Thymus (tissue), 11 donors: Measurements from ENCODE around the gene DPYD. TPM values are rescaled to one million over a fixed set of nuclear protein-coding genes. Genes with fewer than 3 reads are reported as not detected.

Experiments
- DNase-seq, 9 donors: peaks; one replicate each; pipeline ENCODE4 v3.0.0-alpha.2; 2013; ENCODE audit warnings: low spot score in 9 of 9, low read depth in 6 of 9, missing footprints in 1 of 9
- H3K27ac ChIP-seq, 2 donors: one replicate each; pipeline ENCODE4 v1.5.1; 2013; ENCODE audit warnings: control low read depth in 1 of 2, low read depth in 1 of 2, low read length in 1 of 2, mild to moderate bottlenecking in 1 of 2, moderate library complexity in 1 of 2
- H3K27me3 ChIP-seq, 2 donors: one replicate each; pipeline ENCODE4 v1.5.1; 2013; ENCODE audit warnings: low read length in 1 of 2; ENCODE audit not compliant: control insufficient read depth in 2 of 2, insufficient read depth in 1 of 2
- H3K36me3 ChIP-seq, 2 donors: one replicate each; pipeline ENCODE4 v1.5.1; 2013; ENCODE audit warnings: low read length in 1 of 2, mild to moderate bottlenecking in 1 of 2, moderate library complexity in 1 of 2; ENCODE audit not compliant: control insufficient read depth in 2 of 2, insufficient read depth in 2 of 2
- H3K4me1 ChIP-seq, 2 donors: one replicate each; pipeline ENCODE4 v1.5.1; 2013; ENCODE audit warnings: low read length in 2 of 2; ENCODE audit not compliant: control insufficient read depth in 2 of 2, insufficient read depth in 2 of 2
- H3K4me3 ChIP-seq, 2 donors: one replicate each; pipeline ENCODE4 v1.5.1; 2013; ENCODE audit warnings: low read length in 2 of 2, control low read depth in 1 of 2, mild to moderate bottlenecking in 1 of 2
- H3K9me3 ChIP-seq, 2 donors: one replicate each; pipeline ENCODE4 v1.5.1; 2013; ENCODE audit warnings: low read length in 1 of 2, mild to moderate bottlenecking in 1 of 2; ENCODE audit not compliant: control insufficient read depth in 2 of 2, insufficient read depth in 1 of 2
- WGBS: extraction: QIAGEN DNeasy Blood & Tissue Kit; methylation state at CpG from one replicate; pipeline ENCODE4 v1.1.7; 2013; 5-methylcytosine and 5-hydroxymethylcytosine counted together
- polyA plus RNA-seq: library from polyadenylated mRNA; stranded (reverse); fragments of 200-250 nt; gene quantifications from one replicate; pipeline ENCODE4 v1.2.3, GENCODE V29; 2013
- total RNA-seq: library from RNA; stranded (reverse); fragments of 120-200 nt; gene quantifications from one replicate; pipeline ENCODE4 v1.2.4, GENCODE V29; 2013
- donor health status: healthy.

The DPYD gene
- total and polyA plus RNA-seq, 2 donors = 13.1 to 29.4 TPM

DNA sequence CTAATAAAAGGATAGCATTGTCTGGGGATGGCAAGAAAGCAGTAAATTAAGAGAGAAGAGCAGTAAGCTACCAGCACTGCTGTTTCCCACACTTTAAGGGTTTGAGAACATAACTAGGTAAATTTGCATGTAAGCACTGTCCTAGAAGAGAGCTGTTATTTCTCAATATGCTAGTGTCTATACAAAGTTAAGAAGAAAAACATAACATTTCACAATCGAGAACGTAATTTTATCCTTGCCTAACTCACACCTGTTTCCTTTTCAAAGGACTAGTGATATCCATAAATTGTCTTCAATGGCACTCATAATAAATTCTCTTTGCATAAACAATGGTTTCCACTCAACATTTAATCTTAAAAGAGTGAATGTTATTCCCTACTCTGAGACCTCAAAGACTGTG is 623.2 kb downstream of the DPYD start:
- H3K27me3 ChIP-seq = no peaks in the 10 kb centered on the region
- no peak for DNase-seq
- WGBS = 92% methylated on average over 2 of the region's 2 CpGs
- no peaks in the 10 kb centered on the region for H3K4me1 ChIP-seq
- no peak overlapping the region for H3K4me3 ChIP-seq
- no peaks in the 10 kb centered on the region for H3K9me3 ChIP-seq
- H3K27ac ChIP-seq = no peak overlapping the region
- no peaks in the 10 kb centered on the region for H3K36me3 ChIP-seq

DNA sequence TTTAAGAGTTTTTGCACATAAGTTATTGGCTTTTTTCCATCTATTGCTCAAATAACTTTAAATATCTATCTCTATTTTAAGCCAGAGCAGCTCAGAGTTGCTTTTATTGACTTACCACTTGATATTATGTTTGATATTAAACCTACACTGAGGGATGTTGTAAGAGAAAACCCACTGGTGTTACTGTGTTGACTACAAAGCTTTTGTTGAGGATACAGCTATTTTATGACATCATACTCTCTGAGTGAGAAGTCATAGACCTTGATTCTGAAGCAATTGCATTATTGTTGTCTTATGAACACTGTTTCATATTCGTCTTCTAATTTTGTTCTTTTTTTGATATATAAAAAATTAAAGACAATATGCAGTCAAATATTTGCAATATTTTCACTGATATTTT is 638.9 kb downstream of the DPYD start:
- Histone ChIP-seq H3K4me1 (no peaks in the 10 kb centered on the region), H3K4me3 (no peak overlapping the region), H3K27ac (no peak overlapping the region), H3K9me3 (no peaks in the 10 kb centered on the region), H3K36me3 (no peaks in the 10 kb centered on the region), H3K27me3 (no peaks in the 10 kb centered on the region)
- WGBS = 95% methylated on average over 1 of the region's 1 CpG
- no peak for DNase-seq

DNA sequence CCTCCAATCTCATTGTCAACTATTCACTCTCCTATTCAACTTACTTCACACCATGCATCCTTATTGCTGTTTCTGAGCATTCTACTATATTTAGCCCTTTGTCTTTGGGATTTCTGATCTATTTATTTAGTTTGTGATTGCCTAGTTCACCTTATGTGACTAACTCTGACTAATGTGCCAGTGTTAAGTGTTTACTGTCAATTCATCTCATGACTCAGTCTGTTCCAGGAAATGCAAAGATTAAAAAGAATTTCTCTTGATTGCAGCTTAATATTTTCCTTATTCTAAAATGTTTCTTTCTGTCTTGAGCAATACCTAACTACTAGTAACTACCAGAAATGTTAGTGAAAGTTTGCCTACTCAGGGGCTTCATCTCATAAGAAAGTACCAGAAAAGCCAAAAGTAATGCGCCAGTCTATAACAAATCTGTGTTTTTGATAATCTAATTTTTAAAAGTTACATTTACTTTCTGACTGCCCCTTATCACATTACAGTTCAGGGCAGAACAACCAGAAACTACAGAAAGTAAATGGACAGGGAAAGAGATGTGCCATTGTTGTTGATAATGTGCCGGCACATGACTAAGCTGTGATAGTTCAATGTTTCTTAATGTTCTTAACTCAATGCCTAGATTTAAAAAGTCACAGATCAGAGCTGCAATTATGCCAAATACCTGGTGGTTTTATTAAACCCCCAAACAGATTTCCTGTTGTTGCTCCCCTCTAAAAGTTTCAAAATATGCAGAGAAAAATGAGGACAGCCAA is 642.8 kb downstream of the DPYD start:
- no peak for DNase-seq
- Histone ChIP-seq H3K4me1 (no peaks in the 10 kb centered on the region), H3K4me3 (no peak overlapping the region), H3K36me3 (no peaks in the 10 kb centered on the region), H3K27me3 (no peaks in the 10 kb centered on the region), H3K27ac (no peak overlapping the region), H3K9me3 (no peaks in the 10 kb centered on the region)
- WGBS = 98% methylated on average over 2 of the region's 2 CpGs

DNA sequence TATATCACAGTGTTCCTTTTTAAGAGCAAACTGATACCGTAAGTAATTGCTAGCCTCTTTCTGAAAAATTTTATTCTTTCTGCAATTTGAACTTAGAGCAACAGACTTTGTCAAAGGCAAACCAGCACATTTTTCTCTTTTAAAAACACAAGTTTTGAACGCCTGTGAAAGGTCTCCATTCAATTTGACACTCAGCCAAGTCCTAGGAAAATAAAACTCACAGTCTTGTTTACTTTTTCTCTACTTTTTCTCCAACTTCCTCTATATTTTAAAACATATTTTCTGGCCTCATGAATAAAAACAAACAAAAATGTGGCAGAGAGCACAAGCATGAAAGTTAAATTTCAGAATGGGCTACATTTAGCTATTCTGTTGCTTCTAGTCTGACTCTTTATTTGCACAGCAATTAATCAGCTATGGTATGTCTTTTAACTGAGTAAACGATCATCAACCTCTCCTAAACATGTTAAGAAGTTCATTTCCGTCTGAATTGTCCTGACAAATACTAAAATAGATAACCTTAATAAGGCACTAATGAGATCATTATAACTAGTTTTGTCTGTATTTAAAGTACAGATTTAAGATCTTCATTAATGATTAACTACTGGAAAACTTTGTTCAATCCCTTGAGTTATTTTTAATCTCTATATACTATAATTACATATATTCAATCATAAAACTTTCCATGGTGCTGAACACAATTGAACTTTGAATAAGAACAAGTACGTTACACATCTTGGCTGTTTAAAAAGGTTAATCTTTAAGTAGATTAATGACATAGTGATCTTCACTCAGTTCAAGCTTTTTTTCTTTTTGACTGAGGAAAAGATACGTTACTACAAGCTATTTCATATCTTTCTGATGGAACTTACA is 648.7 kb downstream of the DPYD start:
- DNase-seq = no peak
- Histone ChIP-seq H3K36me3 (no peaks in the 10 kb centered on the region), H3K9me3 (no peaks in the 10 kb centered on the region), H3K27me3 (no peaks in the 10 kb centered on the region), H3K4me1 (no peaks in the 10 kb centered on the region), H3K4me3 (no peak overlapping the region), H3K27ac (no peak overlapping the region)
- 92% methylated on average over 6 of the region's 6 CpGs for WGBS

DNA sequence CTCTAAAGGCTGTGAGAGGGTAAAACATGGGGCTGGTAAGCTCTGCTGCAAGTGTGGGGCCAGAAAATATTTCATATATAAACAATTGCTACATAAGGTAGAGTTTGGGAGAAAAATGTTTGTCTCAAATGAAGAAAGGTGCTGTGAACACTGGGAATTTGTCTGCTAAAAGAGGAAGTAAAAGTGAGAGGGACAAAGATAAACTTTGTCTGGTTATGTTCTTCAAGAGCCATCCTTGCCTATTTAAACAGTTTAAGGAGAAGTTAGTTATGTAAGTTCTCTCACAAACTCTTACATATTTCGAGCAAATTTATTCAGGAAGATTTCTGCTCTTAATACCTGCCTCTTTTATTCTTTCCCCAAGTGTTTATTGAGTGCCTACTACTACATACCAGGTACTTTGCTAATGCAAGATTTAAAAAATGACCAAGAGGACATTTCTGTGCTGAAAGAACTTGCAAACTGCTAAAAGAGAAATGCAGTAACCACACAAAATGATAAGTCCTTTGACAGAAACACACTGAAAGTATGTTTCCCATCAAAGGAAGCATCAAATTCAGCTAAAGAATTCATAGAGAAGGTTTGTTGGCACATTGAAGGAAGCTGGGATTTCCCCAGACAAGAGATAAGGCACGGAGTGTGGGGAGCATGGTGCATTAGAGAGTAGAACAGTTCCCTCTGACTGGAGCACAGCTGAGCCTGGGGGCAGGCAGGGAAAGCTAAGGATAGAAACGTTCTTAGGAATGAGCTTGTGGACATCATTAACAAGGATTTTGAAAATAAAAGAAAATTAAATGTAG is 650.1 kb downstream of the DPYD start:
- H3K4me3 ChIP-seq = no peak overlapping the region
- DNase-seq = no peak
- no peak overlapping the region for H3K27ac ChIP-seq
- no peaks in the 10 kb centered on the region for H3K36me3 ChIP-seq
- no peaks in the 10 kb centered on the region for H3K4me1 ChIP-seq
- 84% methylated on average over 3 of the region's 3 CpGs for WGBS
- H3K9me3 ChIP-seq = no peaks in the 10 kb centered on the region
- no peaks in the 10 kb centered on the region for H3K27me3 ChIP-seq

DNA sequence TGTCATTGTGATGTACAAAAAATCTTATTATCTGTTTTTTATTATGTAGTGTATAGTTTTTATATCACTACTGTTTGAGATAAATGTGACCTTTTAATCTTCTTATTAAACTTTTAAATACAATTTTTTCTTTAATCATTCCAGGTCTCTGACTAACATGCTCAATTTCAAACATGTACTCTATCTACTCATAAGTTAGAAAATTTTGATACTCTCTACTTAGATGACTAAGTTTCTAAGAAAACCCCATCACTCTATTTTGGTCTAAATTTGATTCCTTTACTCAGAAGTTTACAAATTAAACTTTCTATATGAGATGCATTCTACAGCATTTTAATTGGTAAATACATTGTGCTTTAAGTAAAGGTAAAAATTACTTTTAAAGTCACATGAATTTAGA is 655.2 kb downstream of the DPYD start:
- H3K27me3 ChIP-seq = no peaks in the 10 kb centered on the region

DNA sequence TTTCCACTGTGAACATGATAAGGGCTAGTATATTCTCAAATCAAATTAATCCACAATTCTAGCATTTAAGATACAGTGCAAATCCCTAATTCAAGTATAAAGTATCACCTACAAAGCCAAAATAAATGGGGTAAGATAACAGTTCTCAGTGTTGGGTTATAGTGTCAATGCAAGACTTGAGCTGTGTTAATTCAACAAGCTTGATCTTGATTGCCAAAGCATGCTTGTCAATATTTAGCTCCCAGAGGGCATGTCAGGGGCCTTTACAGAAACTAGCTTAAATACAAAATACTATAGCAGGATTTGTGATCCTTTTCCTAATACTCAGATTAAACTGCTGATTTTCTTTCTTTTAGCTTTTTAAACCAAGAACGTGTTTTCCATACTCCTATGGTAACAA is 658.0 kb downstream of the DPYD start:
- DNase-seq = no peak
- H3K9me3 ChIP-seq = no peaks in the 10 kb centered on the region
- no peaks in the 10 kb centered on the region for H3K36me3 ChIP-seq
- H3K27ac ChIP-seq = no peak overlapping the region
- no peak overlapping the region for H3K4me3 ChIP-seq
- no peaks in the 10 kb centered on the region for H3K4me1 ChIP-seq
- WGBS = 96% methylated on average over 1 of the region's 1 CpG
- H3K27me3 ChIP-seq = no peaks in the 10 kb centered on the region

More for the DNA sequence above, 655.2 kb downstream of the DPYD start:
- H3K4me1 ChIP-seq = no peaks in the 10 kb centered on the region
- DNase-seq = no peak
- no peaks in the 10 kb centered on the region for H3K36me3 ChIP-seq
- no peak overlapping the region for H3K4me3 ChIP-seq
- H3K27ac ChIP-seq = no peak overlapping the region
- no peaks in the 10 kb centered on the region for H3K9me3 ChIP-seq

DNA sequence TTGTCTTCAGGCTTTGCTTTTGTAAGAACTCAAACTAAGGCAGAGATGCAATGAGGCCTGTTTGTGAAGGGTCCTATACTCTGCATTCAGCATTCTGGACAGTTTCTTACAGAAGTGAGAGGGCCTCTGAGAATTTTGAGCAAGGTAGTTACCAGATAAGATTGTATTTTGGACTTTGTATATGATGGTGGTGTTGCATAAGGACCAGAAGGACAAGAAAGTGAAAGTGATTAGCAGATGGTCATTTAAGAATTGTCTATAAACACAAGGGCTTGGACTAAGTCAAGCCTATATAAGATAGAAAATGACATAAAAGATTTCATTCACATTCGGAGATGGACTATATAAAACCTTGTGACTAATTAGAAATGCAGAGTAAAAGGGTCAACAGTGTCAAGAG is 662.2 kb downstream of the DPYD start:
- 100% methylated on average over 1 of the region's 1 CpG for WGBS
- no peaks in the 10 kb centered on the region for H3K36me3 ChIP-seq
- no peaks in the 10 kb centered on the region for H3K4me1 ChIP-seq
- no peaks in the 10 kb centered on the region for H3K27me3 ChIP-seq
- H3K9me3 ChIP-seq = no peaks in the 10 kb centered on the region
- H3K4me3 ChIP-seq = no peak overlapping the region
- H3K27ac ChIP-seq = no peak overlapping the region
- no peak for DNase-seq
